Fibroblast of upper back skin (primary cell): ENCODE data around the gene GLRB.
A peak's percentile ranks its signal among the peaks of the same experiment; 100 is the strongest.
"Not testable (repeated sequence)": the region's sequence is repeated elsewhere in the genome, so short reads cannot be mapped to it uniquely, and the experiment has no call there.

Source experiments
- DNase-seq: peaks from one replicate; pipeline ENCODE4 v3.0.0-alpha.2; 2013

GLRB gene

DNA sequence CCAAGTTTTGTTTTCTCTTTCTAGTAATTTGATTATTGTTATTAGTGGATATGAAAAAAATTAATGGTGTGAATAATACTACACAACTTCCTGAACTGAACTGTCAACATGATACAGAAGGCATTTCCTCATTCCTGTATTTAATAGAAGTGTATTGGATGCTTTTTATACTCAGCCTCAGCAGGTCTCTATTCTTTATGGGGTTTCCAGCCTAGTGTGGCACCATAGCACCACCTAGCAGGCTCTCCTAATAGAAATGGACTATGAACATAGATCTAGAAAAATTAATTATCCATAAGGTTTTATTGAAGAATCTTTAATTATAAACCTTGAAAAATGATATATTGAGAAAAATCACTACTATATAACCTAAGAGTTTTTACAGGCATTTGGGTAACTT lies 52.4 kb downstream of the GLRB start:
- peak; percentile 69 for DNase-seq

DNA sequence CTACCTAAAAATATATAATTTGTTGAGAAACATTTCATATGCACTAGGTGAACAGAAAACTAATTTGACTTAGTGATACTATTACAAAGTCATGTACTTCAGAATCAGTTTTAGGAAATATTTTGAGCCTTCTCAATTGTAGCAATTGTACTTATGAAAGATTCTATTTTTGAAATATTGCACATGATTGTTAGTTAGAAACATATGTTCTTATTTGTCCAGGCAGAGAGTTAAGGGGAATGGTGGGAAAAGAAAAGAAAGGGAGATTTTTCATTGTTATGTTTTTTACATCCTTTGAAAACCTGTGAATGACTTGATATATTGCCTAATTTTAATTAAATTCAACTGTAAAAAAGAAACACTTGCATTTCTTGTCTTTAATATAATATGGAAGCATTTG lies 66.0 kb downstream of the GLRB start:
- DNase-seq = no peak

DNA sequence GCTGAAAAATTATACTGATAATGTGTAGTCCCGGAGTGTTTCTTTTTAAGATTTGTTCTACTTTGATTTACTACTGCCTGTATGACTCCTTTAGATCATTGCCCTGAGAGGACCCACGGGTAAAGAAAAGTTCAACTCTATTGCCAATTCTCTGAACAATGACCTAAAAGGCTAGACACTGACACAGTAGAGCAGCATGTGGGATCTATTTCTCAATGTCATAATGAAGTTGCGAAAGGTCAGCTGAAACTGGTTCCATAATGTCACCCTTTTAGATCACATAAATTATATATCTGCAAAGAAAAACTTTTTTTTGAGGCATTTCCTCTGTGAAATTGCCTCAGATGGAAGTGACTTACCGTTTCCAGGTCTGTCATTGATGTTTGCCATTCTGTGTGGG lies 67.4 kb downstream of the GLRB start:
- peak; percentile 22 for DNase-seq

- peak; percentile 57 for DNase-seq
These were observed 75.8 kb downstream of the GLRB start for GRCh38 chr4:157151711-157152110.

DNA sequence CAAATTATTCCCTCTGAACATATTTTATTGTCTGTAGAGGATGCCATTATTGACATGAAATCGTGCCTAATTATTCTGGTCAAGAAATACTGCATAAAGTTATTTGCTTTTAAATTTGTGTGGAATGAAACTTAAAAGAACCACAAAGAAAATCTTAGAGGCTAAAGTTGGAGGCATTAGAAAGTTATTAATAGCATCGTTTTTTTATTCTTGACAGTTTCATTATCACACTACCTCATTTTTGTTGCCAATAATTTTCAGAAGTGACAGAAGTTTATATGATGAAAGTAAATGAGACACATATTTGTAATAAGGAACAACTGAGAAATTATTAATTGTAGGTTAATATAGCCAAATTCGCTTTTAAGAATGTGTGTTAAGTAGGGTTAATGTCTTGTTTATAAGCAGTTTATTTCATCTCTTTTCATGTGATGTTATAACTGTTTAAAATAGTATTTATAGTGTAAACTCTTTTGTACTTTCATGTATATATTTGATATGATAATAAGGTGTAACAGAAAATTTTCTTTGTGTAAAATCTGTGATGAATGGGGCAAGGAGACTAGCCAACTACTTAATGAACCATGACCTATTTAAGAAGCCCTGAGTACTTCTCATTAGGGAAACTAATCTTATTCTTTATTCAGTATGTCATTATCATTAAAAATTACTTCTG lies 90.1 kb downstream of the GLRB start:
- DNase-seq = no peak

DNA sequence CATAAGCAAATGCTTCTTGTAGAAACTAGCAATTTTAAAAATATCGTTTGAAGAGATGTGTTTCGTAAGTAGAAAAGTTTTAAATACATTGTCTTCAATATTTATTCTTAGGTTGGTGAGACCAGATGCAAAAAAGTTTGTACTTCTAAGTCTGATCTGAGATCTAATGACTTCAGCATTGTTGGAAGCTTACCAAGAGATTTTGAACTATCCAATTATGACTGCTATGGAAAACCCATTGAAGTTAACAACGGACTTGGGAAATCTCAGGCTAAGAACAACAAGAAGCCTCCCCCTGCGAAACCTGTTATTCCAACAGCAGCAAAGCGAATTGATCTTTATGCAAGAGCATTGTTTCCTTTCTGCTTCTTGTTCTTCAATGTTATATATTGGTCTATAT lies 94.4 kb downstream of the GLRB start:
- peak; percentile 24 for DNase-seq

DNA sequence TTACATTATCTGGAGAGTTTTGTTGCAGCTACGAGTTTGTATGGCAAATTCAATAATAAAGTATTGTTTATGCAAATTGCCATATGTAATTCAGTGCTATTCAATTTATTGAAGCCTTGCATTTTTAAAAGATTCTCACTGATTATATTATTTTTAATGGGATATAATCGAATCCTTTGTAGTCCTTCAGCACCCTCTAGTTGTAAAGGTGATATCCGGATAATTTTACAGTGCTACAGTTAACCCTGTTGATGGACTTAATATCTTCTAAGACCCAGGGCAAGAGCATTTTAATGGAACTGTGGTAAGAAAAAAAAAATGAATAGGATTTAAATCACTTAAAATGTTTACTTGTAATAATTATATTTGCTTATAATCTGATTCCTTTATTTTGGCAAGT lies 96.1 kb downstream of the GLRB start:
- DNase-seq = peak; percentile 31

DNA sequence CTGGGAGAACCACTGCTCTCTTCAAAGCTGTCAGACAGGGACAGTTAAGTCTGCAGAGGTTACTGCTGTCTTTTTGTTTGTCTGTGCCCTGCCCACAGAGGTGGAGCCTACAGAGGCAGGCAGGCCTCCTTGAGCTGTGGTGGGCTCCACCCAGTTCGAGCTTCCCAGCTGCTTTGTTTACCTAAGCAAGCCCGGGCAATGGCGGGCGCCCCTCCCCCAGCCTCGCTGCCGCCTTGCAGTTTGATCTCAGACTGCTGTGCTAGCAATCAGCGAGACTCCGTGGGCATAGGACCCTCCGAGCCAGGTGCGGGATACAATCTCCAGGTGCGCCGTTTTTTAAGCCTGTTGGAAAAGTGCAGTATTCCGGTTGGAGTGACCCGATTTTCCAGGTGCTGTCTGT lies 104.3 kb downstream of the GLRB start:
- not testable (repeated sequence) for DNase-seq

- no peak for DNase-seq
These were observed 108.3 kb downstream of the GLRB start for GRCh38 chr4:157184300-157184699.

- DNase-seq = no peak
These were observed 109.4 kb downstream of the GLRB start for GRCh38 chr4:157185363-157185762.

- no peak for DNase-seq
These were observed 119.4 kb downstream of the GLRB start for GRCh38 chr4:157195374-157195773.

DNA sequence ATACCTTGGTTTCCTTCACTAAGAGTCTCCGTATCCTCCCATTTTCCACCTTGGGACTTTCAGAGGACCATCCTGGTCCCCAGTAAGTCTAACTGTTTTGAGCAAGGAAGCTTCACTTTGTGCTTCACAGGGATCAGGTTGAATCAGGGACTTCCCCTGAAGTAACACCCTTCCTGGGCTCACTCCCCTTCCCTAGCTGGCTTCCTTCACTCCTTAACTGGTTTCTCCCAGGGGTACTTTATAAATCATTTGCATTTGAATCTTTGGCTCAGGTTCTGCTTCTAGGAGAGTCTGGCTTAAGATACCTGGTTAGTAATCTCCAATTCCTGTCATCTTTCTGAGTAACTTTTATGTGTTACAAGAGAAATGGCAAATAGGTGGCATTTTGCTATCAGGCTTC lies 120.1 kb downstream of the GLRB start:
- no peak for DNase-seq

DNA sequence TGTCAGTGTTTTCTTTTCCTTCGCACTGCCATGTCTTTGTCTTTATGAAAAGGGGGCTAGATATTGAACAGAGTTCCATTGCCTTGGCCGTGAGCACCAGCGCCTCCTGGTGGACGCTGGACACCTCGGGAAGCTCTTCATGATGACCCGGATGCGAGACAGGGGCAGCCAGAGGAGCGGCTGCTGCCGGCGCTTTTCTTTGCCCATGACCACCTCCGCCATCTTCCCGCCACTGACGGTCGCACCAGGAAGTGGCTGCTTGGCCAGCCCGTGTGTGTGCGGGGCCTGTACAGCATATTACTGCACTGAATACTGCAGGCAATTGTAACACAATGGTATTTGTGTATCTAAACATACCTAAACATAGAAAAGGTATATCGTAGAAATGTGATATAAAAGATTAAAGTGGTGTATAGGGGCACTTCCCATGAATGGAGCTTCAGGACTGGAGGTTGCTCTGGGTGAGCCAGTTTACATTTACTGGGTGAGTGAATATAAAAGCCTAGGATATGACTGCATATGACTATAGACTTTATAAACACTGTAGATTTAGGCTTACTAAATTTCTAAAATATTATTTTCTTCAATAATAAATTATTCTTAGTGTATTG lies 128.8 kb downstream of the GLRB start:
- no peak for DNase-seq

DNA sequence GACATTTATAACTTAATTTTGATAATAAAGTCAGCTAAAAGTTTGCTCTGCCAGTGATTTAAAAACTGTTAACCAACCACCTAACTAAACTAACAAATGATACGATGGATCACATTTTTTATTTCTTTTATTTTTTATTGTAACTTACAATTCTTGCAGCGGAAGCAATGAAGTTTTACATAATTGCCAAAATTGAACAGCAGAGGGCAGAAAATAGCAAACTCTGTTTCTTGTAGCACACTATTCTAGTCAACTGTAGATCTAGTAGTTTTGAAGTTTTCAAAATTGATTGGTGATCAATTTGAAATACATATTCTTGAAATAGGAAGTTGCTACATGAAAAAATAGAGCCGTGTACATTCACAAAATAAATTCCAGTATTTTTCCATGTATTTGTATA lies 141.8 kb downstream of the GLRB start:
- peak; percentile 11 for DNase-seq

DNA sequence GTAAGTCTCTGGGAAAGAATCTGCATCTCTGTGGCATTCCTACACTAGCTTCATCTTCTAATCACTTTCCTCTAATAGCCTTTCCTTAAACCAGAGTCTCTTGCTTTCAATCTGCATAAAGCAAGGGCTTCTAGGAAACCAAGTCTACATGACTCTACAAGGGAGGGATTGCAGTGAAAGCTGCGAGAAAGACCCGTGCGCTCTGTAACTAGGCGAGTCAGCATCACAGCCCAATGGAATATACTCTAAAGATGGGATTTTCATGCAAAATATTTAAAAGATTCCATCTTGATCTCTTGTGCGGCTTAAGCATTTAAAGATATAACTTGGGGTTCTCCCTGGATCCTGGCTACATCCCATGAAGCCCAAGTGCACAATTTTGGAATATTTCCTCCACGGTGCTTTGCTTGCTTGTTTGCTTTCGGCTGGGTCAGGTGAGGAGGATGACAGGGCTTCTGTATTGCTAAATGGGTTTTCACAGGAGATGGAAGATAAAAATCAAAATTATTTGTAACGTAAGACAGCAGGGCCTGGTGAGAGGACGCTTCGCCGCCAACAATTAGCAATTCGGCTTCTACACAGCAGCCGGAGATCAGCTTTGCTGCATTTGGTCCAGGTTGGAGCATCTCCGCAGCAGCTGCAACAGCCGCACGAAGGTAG lies 143.9 kb downstream of the GLRB start:
- no peak for DNase-seq

GRCh38 chr4:157220371-157220881 lies 144.5 kb downstream of the GLRB start, which contains the start of gene GRIA2:
Gene GRIA2, plus strand, starts transcription at chr4:157220728. Its CDS starts 315 bp downstream, at chr4:157221043.
- DNase-seq = peak; percentile 57

DNA sequence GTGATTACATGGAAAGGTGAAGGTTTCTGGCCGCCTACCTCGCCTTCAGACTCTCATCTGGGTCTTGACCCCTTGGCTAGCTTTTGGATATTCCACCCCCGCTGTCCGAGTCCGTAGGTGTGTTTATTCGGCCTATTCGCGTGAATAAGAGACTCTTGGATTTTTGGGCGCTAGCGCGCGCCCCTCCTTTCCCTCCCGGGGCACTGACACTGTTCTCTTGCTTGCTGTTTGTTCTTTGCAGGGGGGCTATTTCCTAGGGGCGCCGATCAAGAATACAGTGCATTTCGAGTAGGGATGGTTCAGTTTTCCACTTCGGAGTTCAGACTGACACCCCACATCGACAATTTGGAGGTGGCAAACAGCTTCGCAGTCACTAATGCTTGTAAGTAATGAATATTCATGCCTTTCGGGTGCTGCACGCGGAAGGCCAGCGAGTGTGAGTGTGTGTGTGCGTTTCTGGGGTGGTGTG lies 145.5 kb downstream of the GLRB start:
- no peak for DNase-seq
